ENCODE measurements around the gene LOC101059915.

Gene LOC101059915

GRCh38 chrX:71632923-71633657 is 34.3 kb upstream of the LOC101059915 start:
- no peaks in the 10 kb centered on the region for H3K79me2 ChIP-seq (ENCODE audit: insufficient read depth, low read depth, low read length)
- TF ChIP-seq EZH2phosphoT487 (IDR thresholded peaks at IDR 0.05; ENCODE audit: borderline replicate concordance, low read depth, low read length) (no peak), CTCF (conservative IDR thresholded peaks at IDR 0.05; ENCODE audit: low read length) (no peak)
- CTCF ChIA-PET (ENCODE audit: unreplicated experiment) = no interaction called here
- intact Hi-C loops (cut with micrococcal nuclease; ENCODE audit: unreplicated experiment) = no loop called here
- no peaks in the 10 kb centered on the region for H3K9me2 ChIP-seq (ENCODE audit: insufficient read depth, low read length)
- H4K20me1 ChIP-seq (ENCODE audit: insufficient read depth, low read length) = no peaks in the 10 kb centered on the region
- no peak for DNase-seq (ENCODE audit: low spot score)
- H2AFZ ChIP-seq (ENCODE audit: low read length) = no peak overlapping the region
- no peak overlapping the region for H3K4me3 ChIP-seq (ENCODE audit: low read depth, low read length, poor library complexity, severe bottlenecking)
- H3K27ac ChIP-seq (ENCODE audit: low read depth, low read length, poor library complexity, severe bottlenecking) = no peak overlapping the region
- H3K4me2 ChIP-seq (ENCODE audit: low read length) = no peak overlapping the region
- no peaks in the 10 kb centered on the region for H3K9me3 ChIP-seq (ENCODE audit: low read length)
- no peaks in the 10 kb centered on the region for H3K36me3 ChIP-seq (ENCODE audit: insufficient read depth, low read length)
- no TSS peak for BruUV-seq (replicated peaks)
- POLR2A ChIA-PET = no interaction called here
- peaks cover 36% of the 10 kb centered on the region for H3K4me1 ChIP-seq (ENCODE audit: insufficient read depth, low read length, poor library complexity, severe bottlenecking)

- no peak for DNase-seq (ENCODE audit: low spot score)
- TF ChIP-seq CTCF (conservative IDR thresholded peaks at IDR 0.05; ENCODE audit: low read length) (no peak), EZH2phosphoT487 (IDR thresholded peaks at IDR 0.05; ENCODE audit: borderline replicate concordance, low read depth, low read length) (no peak)
- POLR2A ChIA-PET = no interaction called here
- Histone ChIP-seq H3K79me2 (ENCODE audit: insufficient read depth, low read depth, low read length) (no peaks in the 10 kb centered on the region), H3K4me2 (ENCODE audit: low read length) (no peak overlapping the region), H3K9me2 (ENCODE audit: insufficient read depth, low read length) (no peaks in the 10 kb centered on the region), H3K4me3 (ENCODE audit: low read depth, low read length, poor library complexity, severe bottlenecking) (no peak overlapping the region), H3K4me1 (ENCODE audit: insufficient read depth, low read length, poor library complexity, severe bottlenecking) (peaks cover 32% of the 10 kb centered on the region), H4K20me1 (ENCODE audit: insufficient read depth, low read length) (no peaks in the 10 kb centered on the region), H3K36me3 (ENCODE audit: insufficient read depth, low read length) (no peaks in the 10 kb centered on the region), H3K27ac (ENCODE audit: low read depth, low read length, poor library complexity, severe bottlenecking) (no peak overlapping the region), H2AFZ (ENCODE audit: low read length) (no peak overlapping the region), H3K9me3 (ENCODE audit: low read length) (no peaks in the 10 kb centered on the region)
- BruUV-seq (replicated peaks) = no TSS peak
- intact Hi-C loops (cut with micrococcal nuclease; ENCODE audit: unreplicated experiment) = no loop called here
- CTCF ChIA-PET (ENCODE audit: unreplicated experiment) = no interaction called here
These were observed 33.0 kb upstream of the LOC101059915 start for GRCh38 chrX:71634366-71634765.

Data from OCI-LY7 (cell line).